OCI-LY7 (cell line): Measurements from ENCODE around the gene CER1. TPM values are rescaled to one million over a fixed set of nuclear protein-coding genes. Genes with fewer than 3 reads are reported as not detected.

Source experiments
- BruUV-seq: library from RNA; stranded (reverse); fragments of 400-500 nt; replicated peaks from 2 replicates; lab custom pipeline; 2021; lab: Mats Ljungman, UMichigan
- CTCF ChIA-PET: fragments of 300-600 bp; sonication (Branson Sonifier 250); formaldehyde crosslinking; loops from one replicate; lab custom pipeline; 2022; ENCODE audit warnings: antibody characterized with exemption; ENCODE audit not compliant: unreplicated experiment; lab: Charles Lee
- POLR2A ChIA-PET: fragments of 300-600 bp; sonication (Branson Sonifier 250); formaldehyde crosslinking; loops from one replicate; lab custom pipeline; 2022; ENCODE audit warnings: antibody characterized with exemption; lab: Charles Lee
- DNase-seq: peaks from one replicate; pipeline ENCODE4 v3.0.0-alpha.2; 2015; ENCODE audit warnings: low spot score
- H2AFZ ChIP-seq: fragments of 200-600 bp; sonication (generic), shearing (Covaris generic); 2 replicates; pipeline ENCODE4 v1.6.1; 2014; ENCODE audit warnings: mild to moderate bottlenecking, antibody characterized with exemption, low read length, moderate library complexity
- H3K27ac ChIP-seq: fragments of 200-600 bp; sonication (generic); 2 replicates; pipeline ENCODE4 v1.5.1; 2014; ENCODE audit warnings: mixed run types, low read depth, mild to moderate bottlenecking, moderate library complexity, low read length, inconsistent platforms; ENCODE audit not compliant: poor library complexity, severe bottlenecking
- H3K36me3 ChIP-seq: fragments of 200-600 bp; sonication (generic); 2 replicates; pipeline ENCODE4 v1.6.1; 2014; ENCODE audit warnings: mild to moderate bottlenecking, antibody characterized with exemption, low read length, moderate library complexity, mixed read lengths; ENCODE audit not compliant: insufficient read depth
- H3K4me1 ChIP-seq: fragments of 200-600 bp; sonication (generic); 2 replicates; pipeline ENCODE4 v1.5.1; 2014; ENCODE audit warnings: mild to moderate bottlenecking, low read length; ENCODE audit not compliant: insufficient read depth, poor library complexity, severe bottlenecking
- H3K4me2 ChIP-seq: fragments of 200-600 bp; sonication (generic); 2 replicates; pipeline ENCODE4 v1.6.1; 2014; ENCODE audit warnings: mild to moderate bottlenecking, low read length
- H3K4me3 ChIP-seq: fragments of 200-600 bp; sonication (generic); 2 replicates; pipeline ENCODE4 v1.5.1; 2014; ENCODE audit warnings: mild to moderate bottlenecking, low read depth, low read length; ENCODE audit not compliant: poor library complexity, severe bottlenecking
- H3K79me2 ChIP-seq: fragments of 200-600 bp; sonication (generic); 2 replicates; pipeline ENCODE4 v1.6.1; 2016; ENCODE audit warnings: low read depth, mild to moderate bottlenecking, low read length, moderate library complexity, mixed read lengths; ENCODE audit not compliant: insufficient read depth
- H3K9me2 ChIP-seq: fragments of 200-600 bp; sonication (generic); 2 replicates; pipeline ENCODE4 v1.6.1; 2016; ENCODE audit warnings: mild to moderate bottlenecking, low read length, mixed read lengths; ENCODE audit not compliant: insufficient read depth
- H3K9me3 ChIP-seq: fragments of 200-600 bp; sonication (generic); 2 replicates; pipeline ENCODE4 v1.6.1; 2014; ENCODE audit warnings: mild to moderate bottlenecking, mixed run types, low read length, mixed read lengths
- H4K20me1 ChIP-seq: fragments of 200-600 bp; sonication (generic); 2 replicates; pipeline ENCODE4 v1.6.1; 2014; ENCODE audit warnings: mild to moderate bottlenecking, antibody characterized with exemption, low read length, moderate library complexity, mixed read lengths; ENCODE audit not compliant: insufficient read depth
- CTCF ChIP-seq: fragments of 200-600 bp; sonication (generic); conservative IDR thresholded peaks from 2 replicates; pipeline ENCODE4 v1.5.1; 2014; ENCODE audit warnings: mild to moderate bottlenecking, antibody characterized with exemption, low read length, moderate library complexity, mixed read lengths
- EZH2phosphoT487 ChIP-seq: fragments of 200-600 bp; sonication (generic); IDR thresholded peaks from 2 replicates; pipeline ENCODE4 v1.6.1; 2018; ENCODE audit warnings: low read depth, borderline replicate concordance, mild to moderate bottlenecking, mixed run types, antibody characterized with exemption, low read length, moderate library complexity, mixed read lengths
- intact Hi-C: fragments of 100-400 bp; cut with micrococcal nuclease; formaldehyde crosslinking; loops from one replicate; pipeline ENCODE4 v1.10.0; 2022; ENCODE audit not compliant: unreplicated experiment
- total RNA-seq, 2 experiments: library from RNA; depleted of rRNA in 1 of 2; stranded (reverse); fragments of >200 nt in 1 of 2; shearing (Covaris generic) in 1 of 2; gene quantifications; 2 replicates each; pipeline ENCODE4 v1.2.3, GENCODE V29; 2014 to 2022

Gene CER1
- total RNA-seq, 2 experiments from 2014 or later = not detected

GRCh38 chr9:14761584-14761983 lies 39.1 kb upstream of the CER1 start:
- Histone ChIP-seq H3K9me2 (no peaks in the 10 kb centered on the region), H3K27ac (no peak overlapping the region), H4K20me1 (no peaks in the 10 kb centered on the region), H3K9me3 (no peaks in the 10 kb centered on the region), H2AFZ (no peak overlapping the region), H3K4me2 (no peak overlapping the region), H3K4me3 (no peak overlapping the region), H3K4me1 (no peaks in the 10 kb centered on the region), H3K79me2 (no peaks in the 10 kb centered on the region), H3K36me3 (no peaks in the 10 kb centered on the region)
- intact Hi-C loops = no loop called here
- ChIA-PET POLR2A (no interaction called here), CTCF (no interaction called here)
- no peak for DNase-seq
- no peak for TF ChIP-seq CTCF
- TF ChIP-seq EZH2phosphoT487 = no peak
- no TSS peak for BruUV-seq

GRCh38 chr9:14760060-14760459 lies 37.5 kb upstream of the CER1 start:
- no peak overlapping the region for H3K4me3 ChIP-seq
- no peaks in the 10 kb centered on the region for H3K79me2 ChIP-seq
- no peaks in the 10 kb centered on the region for H3K9me3 ChIP-seq
- no peaks in the 10 kb centered on the region for H3K4me1 ChIP-seq
- H2AFZ ChIP-seq = no peak overlapping the region
- H3K36me3 ChIP-seq = no peaks in the 10 kb centered on the region
- BruUV-seq = no TSS peak
- TF ChIP-seq CTCF (no peak), EZH2phosphoT487 (no peak)
- H3K27ac ChIP-seq = no peak overlapping the region
- no peaks in the 10 kb centered on the region for H4K20me1 ChIP-seq
- intact Hi-C loops = no loop called here
- DNase-seq = no peak
- H3K9me2 ChIP-seq = no peaks in the 10 kb centered on the region
- ChIA-PET POLR2A (no interaction called here), CTCF (no interaction called here)
- H3K4me2 ChIP-seq = no peak overlapping the region

DNA sequence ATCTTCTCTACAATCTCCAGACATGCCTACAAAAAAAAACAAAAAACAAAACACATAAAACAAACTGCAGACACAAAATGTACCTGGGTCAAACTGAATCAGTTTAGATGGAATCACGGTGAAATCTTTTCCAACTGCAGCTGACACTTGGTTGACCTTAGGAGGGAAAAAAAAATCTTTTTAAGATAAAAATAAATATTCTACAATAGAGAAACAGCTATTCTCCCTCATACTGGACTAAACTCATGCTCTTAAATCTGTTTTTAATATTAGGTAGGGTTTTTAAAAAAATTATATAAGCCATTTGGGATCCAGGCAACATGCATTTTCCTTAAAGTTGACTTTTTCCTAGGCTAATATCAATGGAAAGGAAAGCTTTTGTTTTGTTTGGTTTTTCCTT lies 33.8 kb upstream of the CER1 start:
- intact Hi-C loops = no loop called here
- Histone ChIP-seq H3K4me3 (no peak overlapping the region), H3K4me2 (no peak overlapping the region), H3K9me2 (no peaks in the 10 kb centered on the region), H3K27ac (no peak overlapping the region), H3K4me1 (no peaks in the 10 kb centered on the region), H3K79me2 (no peaks in the 10 kb centered on the region), H2AFZ (no peak overlapping the region), H3K9me3 (no peaks in the 10 kb centered on the region), H4K20me1 (no peaks in the 10 kb centered on the region), H3K36me3 (no peaks in the 10 kb centered on the region)
- BruUV-seq = no TSS peak
- DNase-seq = no peak
- POLR2A ChIA-PET = interaction anchor here (0.7 kb wide), 1 partner anchor 11 kb away, joined by 3 read pairs; no protein-coding TSS in a partner anchor
- CTCF ChIA-PET = no interaction called here
- no peak for TF ChIP-seq EZH2phosphoT487
- no peak for TF ChIP-seq CTCF
